ENCODE results near the gene SBF1. TPM values are rescaled to one million over a fixed set of nuclear protein-coding genes. Genes with fewer than 3 reads are reported as not detected.

Gene SBF1
- total RNA-seq, 1 donor from 2014 or later: 110 TPM

- no peak overlapping the region for H3K27ac Mint-ChIP-seq (ENCODE audit: unreplicated experiment)
- H3K4me3 Mint-ChIP-seq (ENCODE audit: unreplicated experiment): no peak overlapping the region
- DNase-seq (ENCODE audit: extremely low spot score, unreplicated experiment): no peak
- H3K4me1 Mint-ChIP-seq (ENCODE audit: unreplicated experiment): peaks cover 21% of the 10 kb centered on the region
- H3K27me3 Mint-ChIP-seq (ENCODE audit: unreplicated experiment): no peaks in the 10 kb centered on the region
- peaks cover 25% of the 10 kb centered on the region for H3K36me3 Mint-ChIP-seq (ENCODE audit: unreplicated experiment)
- TF ChIP-seq CTCF (IDR thresholded peaks at IDR 0.05): no peak
- H3K9me3 Mint-ChIP-seq (ENCODE audit: unreplicated experiment): no peaks in the 10 kb centered on the region
Observed at GRCh38 chr22:50446708-50447575, 27.9 kb downstream of the SBF1 start.

GRCh38 chr22:50445880-50446707, 28.7 kb downstream of the SBF1 start:
- H3K4me1 Mint-ChIP-seq (ENCODE audit: unreplicated experiment): peaks cover 21% of the 10 kb centered on the region
- H3K36me3 Mint-ChIP-seq (ENCODE audit: unreplicated experiment): peaks cover 22% of the 10 kb centered on the region
- no peak overlapping the region for H3K4me3 Mint-ChIP-seq (ENCODE audit: unreplicated experiment)
- no peak overlapping the region for H3K27ac Mint-ChIP-seq (ENCODE audit: unreplicated experiment)
- DNase-seq (ENCODE audit: extremely low spot score, unreplicated experiment): no peak
- H3K9me3 Mint-ChIP-seq (ENCODE audit: unreplicated experiment): no peaks in the 10 kb centered on the region
- no peak for TF ChIP-seq CTCF (IDR thresholded peaks at IDR 0.05)
- H3K27me3 Mint-ChIP-seq (ENCODE audit: unreplicated experiment): no peaks in the 10 kb centered on the region

GRCh38 chr22:50445071-50445879, 29.6 kb downstream of the SBF1 start:
- H3K27ac Mint-ChIP-seq (ENCODE audit: unreplicated experiment): peak overlapping the region; percentile 38
- no peak for DNase-seq (ENCODE audit: extremely low spot score, unreplicated experiment)
- H3K4me1 Mint-ChIP-seq (ENCODE audit: unreplicated experiment): peaks cover 21% of the 10 kb centered on the region
- no peaks in the 10 kb centered on the region for H3K27me3 Mint-ChIP-seq (ENCODE audit: unreplicated experiment)
- no peak for TF ChIP-seq CTCF (IDR thresholded peaks at IDR 0.05)
- no peaks in the 10 kb centered on the region for H3K9me3 Mint-ChIP-seq (ENCODE audit: unreplicated experiment)
- peaks cover 17% of the 10 kb centered on the region for H3K36me3 Mint-ChIP-seq (ENCODE audit: unreplicated experiment)
- no peak overlapping the region for H3K4me3 Mint-ChIP-seq (ENCODE audit: unreplicated experiment)

GRCh38 chr22:50444663-50445062, 30.2 kb downstream of the SBF1 start:
- no peak for TF ChIP-seq CTCF (IDR thresholded peaks at IDR 0.05)
- Mint-ChIP-seq H3K9me3 (ENCODE audit: unreplicated experiment) (no peaks in the 10 kb centered on the region), H3K36me3 (ENCODE audit: unreplicated experiment) (peaks cover 14% of the 10 kb centered on the region), H3K27ac (ENCODE audit: unreplicated experiment) (peak overlapping the region; percentile 38), H3K4me3 (ENCODE audit: unreplicated experiment) (no peak overlapping the region), H3K27me3 (ENCODE audit: unreplicated experiment) (no peaks in the 10 kb centered on the region), H3K4me1 (ENCODE audit: unreplicated experiment) (peaks cover 21% of the 10 kb centered on the region)
- no peak for DNase-seq (ENCODE audit: extremely low spot score, unreplicated experiment)
